Karpas-422 (cell line): Measurements from ENCODE around the gene CUEDC2. TPM values are rescaled to one million over a fixed set of nuclear protein-coding genes. Genes with fewer than 3 reads are reported as not detected.

Experiments used
- DNase-seq: peaks from one replicate; pipeline ENCODE4 v3.0.0-alpha.2; 2015
- H2AFZ ChIP-seq: fragments of 200-600 bp; sonication (generic); 2 replicates; pipeline ENCODE4 v1.6.1; 2014; ENCODE audit warnings: antibody characterized with exemption, low read length, mixed read lengths
- H3K27ac ChIP-seq: fragments of 200-600 bp; sonication (generic); 2 replicates; pipeline ENCODE4 v1.5.1; 2014; ENCODE audit warnings: mild to moderate bottlenecking, low read length, moderate library complexity
- H3K27me3 ChIP-seq: fragments of 200-600 bp; sonication (generic); 2 replicates; pipeline ENCODE4 v1.6.1; 2014; ENCODE audit warnings: low read length, mixed read lengths
- H3K36me3 ChIP-seq: fragments of 200-600 bp; sonication (generic); 2 replicates; pipeline ENCODE4 v1.6.1; 2014; ENCODE audit warnings: low read length, mixed read lengths; ENCODE audit not compliant: insufficient read depth
- H3K4me1 ChIP-seq: fragments of 200-600 bp; sonication (generic); 2 replicates; pipeline ENCODE4 v1.6.1; 2014; ENCODE audit warnings: mild to moderate bottlenecking, low read length, mixed read lengths
- H3K4me2 ChIP-seq: fragments of 200-600 bp; sonication (generic); 2 replicates; pipeline ENCODE4 v1.6.1; 2014; ENCODE audit warnings: low read length, low read depth, mild to moderate bottlenecking; ENCODE audit not compliant: poor library complexity, severe bottlenecking
- H3K4me3 ChIP-seq: fragments of 200-600 bp; sonication (generic); 2 replicates; pipeline ENCODE4 v1.5.1; 2014; ENCODE audit warnings: mild to moderate bottlenecking, antibody characterized with exemption, low read length, mixed read lengths
- H3K79me2 ChIP-seq: fragments of 200-600 bp; sonication (generic); 2 replicates; pipeline ENCODE4 v1.6.1; 2014; ENCODE audit warnings: mild to moderate bottlenecking, low read length, mixed read lengths
- H3K9ac ChIP-seq: fragments of 200-600 bp; sonication (generic); 2 replicates; pipeline ENCODE4 v1.6.0; 2014; ENCODE audit warnings: low read length
- H3K9me2 ChIP-seq: fragments of 200-600 bp; sonication (generic), shearing (Covaris generic); replicated peaks from 2 replicates; pipeline ENCODE4 v1.6.0; 2014; ENCODE audit warnings: mild to moderate bottlenecking, low read length, moderate library complexity; ENCODE audit not compliant: insufficient read depth
- H3K9me3 ChIP-seq: fragments of 300-700, 200-600 bp; sonication (generic); 2 replicates; pipeline ENCODE4 v1.6.1; 2014; ENCODE audit warnings: low read length, mixed read lengths
- H4K20me1 ChIP-seq: fragments of 200-600 bp; sonication (generic); 2 replicates; pipeline ENCODE4 v1.6.1; 2014; ENCODE audit warnings: mild to moderate bottlenecking, antibody characterized with exemption, low read length, low read depth; ENCODE audit not compliant: insufficient read depth
- total RNA-seq: library from RNA; depleted of rRNA; stranded (reverse); fragments of >200 nt; shearing (Covaris generic); gene quantifications from 2 replicates; pipeline ENCODE4 v1.2.3, GENCODE V29; 2014; ENCODE audit warnings: low replicate concordance

CUEDC2 gene
- total RNA-seq, 1 experiment from 2014 or later: 27.1 TPM

DNA sequence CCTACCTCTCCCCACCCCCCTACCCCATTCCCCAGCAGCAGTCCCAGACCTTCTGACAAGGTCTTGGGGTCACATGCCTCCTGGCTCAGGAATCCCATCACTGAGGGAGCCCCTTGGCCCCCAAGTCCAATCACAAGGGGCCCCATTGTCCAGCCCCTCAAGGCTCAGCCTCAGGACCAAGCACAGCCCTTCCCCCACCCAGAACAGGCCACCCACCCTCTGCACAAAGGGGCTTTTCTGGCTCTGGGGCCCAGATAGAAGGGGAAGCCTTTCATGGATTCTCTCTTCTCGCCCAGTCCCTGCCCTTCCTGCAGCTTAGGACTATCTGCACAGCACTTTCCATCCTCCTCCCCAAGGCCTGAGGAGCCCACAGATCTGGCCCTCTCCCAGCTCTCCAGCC is 6.9 kb downstream of the CUEDC2 start:
- H3K79me2 ChIP-seq: no peaks in the 10 kb centered on the region
- no peak for DNase-seq
- H4K20me1 ChIP-seq: no peaks in the 10 kb centered on the region
- no peak overlapping the region for H2AFZ ChIP-seq
- no peaks in the 10 kb centered on the region for H3K9me3 ChIP-seq
- no peaks in the 10 kb centered on the region for H3K36me3 ChIP-seq
- H3K9me2 ChIP-seq: no peaks in the 10 kb centered on the region
- H3K4me2 ChIP-seq: no peak overlapping the region
- peaks cover 7% of the 10 kb centered on the region for H3K4me1 ChIP-seq
- no peaks in the 10 kb centered on the region for H3K27me3 ChIP-seq
- no peak overlapping the region for H3K9ac ChIP-seq
- H3K4me3 ChIP-seq: no peak overlapping the region
- H3K27ac ChIP-seq: no peak overlapping the region

DNA sequence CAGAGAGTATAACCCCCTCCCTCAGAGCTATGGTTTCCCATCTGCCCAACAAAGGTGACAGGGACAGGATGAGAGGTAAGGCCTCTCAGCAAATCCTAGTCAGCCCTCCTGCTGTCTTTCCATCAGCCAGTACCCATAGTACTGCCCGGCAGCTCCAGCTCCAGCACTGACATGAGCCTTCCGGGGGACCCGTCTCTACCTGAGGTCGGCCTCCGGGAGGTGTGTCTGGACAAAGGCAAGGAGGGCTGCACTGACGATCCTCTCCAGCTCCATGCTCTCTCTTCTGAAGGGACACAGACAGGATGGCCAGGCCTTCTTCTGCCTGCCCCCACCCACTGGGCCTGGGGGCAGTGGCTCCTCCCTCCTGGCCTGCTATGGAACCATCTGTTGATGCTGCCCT is 7.5 kb downstream of the CUEDC2 start:
- Histone ChIP-seq H3K9ac (no peak overlapping the region), H3K4me1 (peaks cover 7% of the 10 kb centered on the region), H2AFZ (no peak overlapping the region), H4K20me1 (no peaks in the 10 kb centered on the region), H3K79me2 (no peaks in the 10 kb centered on the region), H3K27me3 (no peaks in the 10 kb centered on the region), H3K9me2 (no peaks in the 10 kb centered on the region), H3K36me3 (no peaks in the 10 kb centered on the region), H3K4me3 (no peak overlapping the region), H3K4me2 (no peak overlapping the region), H3K9me3 (no peaks in the 10 kb centered on the region), H3K27ac (no peak overlapping the region)
- no peak for DNase-seq

DNA sequence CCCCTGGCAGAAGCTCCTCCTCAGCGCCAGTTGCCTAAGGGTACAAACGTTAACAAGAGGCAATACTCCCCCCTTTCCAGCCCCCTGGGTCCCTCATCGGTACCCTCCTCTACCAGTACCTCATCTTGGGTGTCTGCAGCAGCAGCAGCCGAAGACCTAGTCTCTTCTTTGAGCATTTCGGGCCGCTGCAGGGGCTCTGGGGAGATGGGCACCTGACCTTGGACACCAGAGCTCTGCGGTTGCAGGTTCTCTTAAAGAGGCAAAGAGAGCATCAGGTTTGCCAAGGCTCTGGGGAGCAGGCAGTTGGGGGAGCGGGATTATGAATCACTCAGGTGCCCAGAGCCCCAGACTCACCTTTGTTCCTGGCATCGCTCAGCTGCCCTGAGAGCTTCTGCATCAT is 8.2 kb downstream of the CUEDC2 start:
- DNase-seq: no peak
- Histone ChIP-seq H3K4me3 (no peak overlapping the region), H3K27ac (no peak overlapping the region)

DNA sequence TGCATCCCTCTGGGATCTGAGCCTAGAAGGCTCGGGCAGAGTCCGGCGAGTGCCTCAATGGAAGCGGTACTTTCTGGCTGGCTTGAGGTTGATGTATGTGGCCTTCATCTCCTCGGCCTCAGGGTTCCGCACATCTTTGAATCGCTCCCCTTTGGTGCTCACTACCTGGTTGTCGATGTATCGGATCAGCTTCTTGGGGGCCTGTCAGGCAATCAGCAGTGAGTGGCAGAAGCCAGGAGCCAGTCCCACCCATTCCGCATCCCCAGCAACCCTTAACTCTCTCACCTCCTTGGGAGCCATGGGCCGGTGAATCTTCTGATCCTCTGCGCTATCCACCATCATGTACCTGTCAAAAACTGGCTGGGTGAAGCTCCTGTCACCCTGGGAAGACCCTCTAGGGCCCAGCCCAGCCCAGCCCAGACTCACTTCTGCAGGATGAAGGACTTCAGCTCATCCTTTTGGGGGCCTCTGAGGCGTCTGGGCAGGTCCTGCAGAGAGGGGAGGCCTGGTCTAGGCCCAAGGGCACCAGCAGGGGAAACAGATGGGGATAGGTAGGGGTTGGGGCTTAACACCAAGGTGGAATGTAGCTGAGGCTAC is 8.9 kb downstream of the CUEDC2 start:
- Histone ChIP-seq H3K9me2 (no peaks in the 10 kb centered on the region), H3K79me2 (no peaks in the 10 kb centered on the region), H3K36me3 (no peaks in the 10 kb centered on the region), H3K9me3 (no peaks in the 10 kb centered on the region), H2AFZ (no peak overlapping the region), H3K4me2 (no peak overlapping the region), H3K27ac (no peak overlapping the region), H3K27me3 (no peaks in the 10 kb centered on the region), H4K20me1 (no peaks in the 10 kb centered on the region), H3K4me3 (no peak overlapping the region), H3K4me1 (peaks cover 12% of the 10 kb centered on the region), H3K9ac (no peak overlapping the region)
- DNase-seq: no peak

More for the DNA sequence above, 8.2 kb downstream of the CUEDC2 start:
- Histone ChIP-seq H3K79me2 (no peaks in the 10 kb centered on the region), H3K9me3 (no peaks in the 10 kb centered on the region), H2AFZ (no peak overlapping the region), H3K9me2 (no peaks in the 10 kb centered on the region), H4K20me1 (no peaks in the 10 kb centered on the region), H3K9ac (no peak overlapping the region), H3K36me3 (no peaks in the 10 kb centered on the region), H3K4me1 (peaks cover 10% of the 10 kb centered on the region), H3K4me2 (no peak overlapping the region), H3K27me3 (no peaks in the 10 kb centered on the region)

DNA sequence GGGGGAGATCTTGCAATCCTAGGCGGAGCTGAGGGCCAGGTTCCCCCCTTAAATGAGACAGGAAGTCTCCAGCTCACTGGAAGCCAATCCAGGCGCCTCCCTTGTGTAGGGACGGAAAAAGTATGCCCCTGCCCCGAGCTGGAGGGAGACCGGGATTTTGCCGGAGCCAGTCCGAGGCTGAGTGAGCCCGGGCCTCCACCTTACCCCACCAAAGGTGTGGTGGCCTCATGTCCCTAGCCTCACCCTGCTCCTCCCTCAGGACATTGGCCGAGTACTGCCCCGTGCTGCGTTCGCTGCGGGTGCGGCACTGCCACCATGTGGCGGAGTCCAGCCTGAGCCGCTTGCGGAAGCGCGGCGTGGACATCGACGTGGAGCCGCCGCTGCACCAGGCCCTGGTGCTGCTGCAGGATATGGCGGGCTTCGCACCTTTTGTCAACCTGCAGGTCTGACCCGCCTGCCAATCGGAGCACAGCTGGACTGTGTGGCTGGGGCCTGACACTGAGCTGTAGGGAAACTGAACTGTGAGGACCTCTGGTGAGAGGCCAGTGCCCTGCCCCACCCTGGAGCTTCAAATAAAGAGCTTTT is 9.7 kb downstream of the CUEDC2 start:
- Histone ChIP-seq H3K4me1 (peaks cover 12% of the 10 kb centered on the region), H4K20me1 (no peaks in the 10 kb centered on the region), H3K9ac (no peak overlapping the region), H3K9me3 (no peaks in the 10 kb centered on the region), H2AFZ (no peak overlapping the region), H3K27me3 (no peaks in the 10 kb centered on the region), H3K4me2 (no peak overlapping the region), H3K36me3 (no peaks in the 10 kb centered on the region), H3K9me2 (no peaks in the 10 kb centered on the region), H3K4me3 (no peak overlapping the region), H3K27ac (no peak overlapping the region), H3K79me2 (no peaks in the 10 kb centered on the region)
- DNase-seq: no peak

DNA sequence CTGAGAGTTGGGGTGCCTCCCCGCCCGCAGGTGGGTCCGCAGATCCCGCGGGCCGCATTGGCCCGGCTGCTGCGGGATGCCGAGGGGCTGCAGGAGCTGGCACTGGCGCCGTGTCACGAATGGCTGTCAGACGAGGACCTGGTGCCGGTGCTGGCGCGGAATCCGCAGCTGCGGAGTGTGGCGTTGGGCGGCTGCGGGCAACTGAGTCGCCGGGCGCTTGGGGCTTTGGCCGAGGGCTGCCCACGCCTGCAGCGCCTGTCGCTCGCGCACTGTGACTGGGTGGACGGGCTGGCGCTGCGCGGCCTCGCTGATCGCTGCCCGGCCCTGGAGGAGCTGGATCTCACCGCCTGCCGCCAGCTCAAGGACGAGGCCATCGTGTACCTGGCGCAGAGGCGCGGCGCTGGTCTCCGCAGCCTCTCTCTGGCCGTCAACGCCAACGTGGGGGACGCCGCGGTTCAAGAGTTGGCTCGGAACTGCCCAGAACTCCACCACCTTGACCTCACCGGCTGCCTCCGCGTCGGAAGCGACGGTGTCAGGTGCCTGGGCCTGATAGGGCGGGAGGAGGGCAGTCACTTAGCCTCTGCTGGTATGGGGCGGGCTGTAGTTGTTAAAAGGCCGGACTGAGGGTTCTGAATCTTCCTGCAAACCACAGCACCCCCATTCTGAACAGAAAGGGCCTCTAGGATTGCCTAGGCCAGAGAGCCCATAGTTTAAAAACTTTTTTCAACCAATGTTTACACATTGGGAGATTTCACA is 10.4 kb downstream of the CUEDC2 start:
- Histone ChIP-seq H3K4me1 (peaks cover 12% of the 10 kb centered on the region), H3K4me3 (peak overlapping the region; percentile 78)
- no peak for DNase-seq

DNA sequence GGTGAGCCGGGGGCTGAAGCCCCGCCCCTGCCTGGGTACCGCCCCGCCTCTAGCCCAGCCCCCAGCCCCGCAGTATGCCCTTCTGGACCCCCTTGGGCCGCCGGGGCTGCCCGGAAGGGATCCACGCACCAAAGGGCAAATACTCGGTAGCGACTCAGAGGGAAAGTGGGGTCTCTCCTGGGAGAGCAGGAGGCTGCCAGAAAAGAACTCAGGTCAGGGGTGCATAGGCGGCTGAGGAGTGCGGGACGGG is 10.9 kb downstream of the CUEDC2 start:
- Histone ChIP-seq H3K9ac (peak overlapping the region; percentile 72), H3K4me3 (peak overlapping the region; percentile 78), H4K20me1 (no peaks in the 10 kb centered on the region), H3K9me2 (no peaks in the 10 kb centered on the region), H3K79me2 (no peaks in the 10 kb centered on the region), H3K4me2 (peak overlapping the region; percentile 80), H3K36me3 (no peaks in the 10 kb centered on the region), H2AFZ (no peak overlapping the region; the same call in 1 of the 2 replicates), H3K4me1 (peaks cover 12% of the 10 kb centered on the region), H3K27ac (no peak overlapping the region), H3K9me3 (no peaks in the 10 kb centered on the region), H3K27me3 (no peaks in the 10 kb centered on the region)
- DNase-seq: no peak

More for the DNA sequence above, 10.4 kb downstream of the CUEDC2 start:
- peak overlapping the region; percentile 80 for H3K4me2 ChIP-seq
- H2AFZ ChIP-seq: no peak overlapping the region
- no peaks in the 10 kb centered on the region for H4K20me1 ChIP-seq
- peak overlapping the region; percentile 72 for H3K9ac ChIP-seq
- H3K9me3 ChIP-seq: no peaks in the 10 kb centered on the region
- no peak overlapping the region for H3K27ac ChIP-seq
- H3K9me2 ChIP-seq: no peaks in the 10 kb centered on the region
- H3K27me3 ChIP-seq: no peaks in the 10 kb centered on the region
- H3K79me2 ChIP-seq: no peaks in the 10 kb centered on the region
- H3K36me3 ChIP-seq: no peaks in the 10 kb centered on the region

DNA sequence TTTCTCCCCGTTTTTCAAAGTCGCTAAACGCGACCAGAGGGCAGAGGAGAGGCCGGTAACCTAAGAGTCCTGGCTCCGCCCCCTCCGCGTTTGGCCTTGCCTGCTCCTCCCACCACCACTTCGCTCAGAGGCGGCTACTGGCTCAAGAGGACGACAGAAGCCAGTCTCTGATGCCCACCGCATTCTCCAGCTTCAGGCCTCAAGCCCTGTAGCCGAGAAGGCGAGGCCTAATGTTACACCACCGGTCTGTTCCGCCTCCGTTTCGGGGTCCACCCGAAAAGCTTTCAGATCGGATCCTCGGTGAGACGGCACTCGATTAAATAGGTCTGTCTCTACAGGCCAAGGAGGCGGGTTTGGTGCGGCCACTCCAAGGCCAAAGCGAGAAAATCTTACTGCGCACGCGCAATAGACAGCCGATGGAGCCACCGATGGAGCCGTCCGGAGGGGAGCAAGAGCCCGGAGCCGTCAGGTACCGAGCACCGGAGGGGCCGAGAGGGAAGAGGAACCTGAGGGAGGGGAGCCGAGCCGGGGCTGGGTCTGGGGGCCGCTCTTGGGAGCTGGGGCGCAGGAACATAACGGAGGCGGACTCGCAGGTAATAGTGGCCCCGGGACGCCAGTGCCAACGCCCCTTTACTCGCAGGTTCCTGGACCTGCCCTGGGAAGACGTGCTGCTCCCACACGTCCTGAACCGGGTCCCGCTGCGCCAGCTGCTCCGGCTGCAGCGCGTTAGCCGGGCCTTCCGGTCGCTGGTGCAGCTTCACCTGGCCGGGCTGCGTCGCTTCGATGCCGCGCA is 11.5 kb downstream of the CUEDC2 start, which contains the start of gene FBXL15:
Gene FBXL15 (plus strand): TSS at position 123 of the 793 bp plus-strand sequence. CDS start 294 bp downstream, at position 417.
- Histone ChIP-seq H3K9me2 (no peaks in the 10 kb centered on the region), H3K9me3 (no peaks in the 10 kb centered on the region), H3K4me2 (peak within 1 kb of the TSS; percentile 80), H3K27me3 (no peaks in the 10 kb centered on the region), H4K20me1 (no peaks in the 10 kb centered on the region), H3K4me1 (peaks cover 12% of the 10 kb centered on the region), H3K9ac (peak within 1 kb of the TSS; percentile 72), H3K79me2 (no peaks in the 10 kb centered on the region), H3K36me3 (no peaks in the 10 kb centered on the region), H3K27ac (peak within 1 kb of the TSS; percentile 71), H2AFZ (no peak within 1 kb of the TSS; the same call in 1 of the 2 replicates), H3K4me3 (peak within 1 kb of the TSS; percentile 78)
- DNase-seq: peak; percentile 95
